Neuronal stem cell (in vitro differentiated cells): Measurements from ENCODE around the gene C16orf46.

Experiments
- DNase-seq: peaks from one replicate; pipeline ENCODE4 v3.0.0-alpha.2; 2013; ENCODE audit warnings: low spot score
- H2AFZ ChIP-seq: one replicate; pipeline ENCODE4 v1.6.1; 2013; ENCODE audit warnings: mild to moderate bottlenecking, low read length, inconsistent platforms
- H2AK5ac ChIP-seq: 2 replicates; pipeline ENCODE4 v1.6.1; 2013; ENCODE audit warnings: low read depth, mild to moderate bottlenecking, inconsistent platforms, low read length, moderate library complexity, mixed read lengths
- H2BK120ac ChIP-seq: 2 replicates; pipeline ENCODE4 v1.6.1; 2013; ENCODE audit warnings: low read depth, mild to moderate bottlenecking, inconsistent platforms, low read length, moderate library complexity, mixed read lengths
- H2BK12ac ChIP-seq: one replicate; pipeline ENCODE4 v1.6.1; 2013; ENCODE audit warnings: low read length, inconsistent platforms
- H2BK15ac ChIP-seq: 2 replicates; pipeline ENCODE4 v1.6.1; 2013; ENCODE audit warnings: mild to moderate bottlenecking, low read length, inconsistent platforms, mixed read lengths
- H2BK5ac ChIP-seq: one replicate; pipeline ENCODE4 v1.6.1; 2013; ENCODE audit warnings: inconsistent platforms, mild to moderate bottlenecking, low read length, moderate library complexity
- H3K14ac ChIP-seq: one replicate; pipeline ENCODE4 v1.6.1; 2013; ENCODE audit warnings: low read length, inconsistent platforms
- H3K18ac ChIP-seq: 2 replicates; pipeline ENCODE4 v1.6.1; 2013; ENCODE audit warnings: low read length, inconsistent platforms
- H3K23ac ChIP-seq: 2 replicates; pipeline ENCODE4 v1.6.1; 2013; ENCODE audit warnings: low read depth, mild to moderate bottlenecking, mixed read lengths, low read length, inconsistent platforms; ENCODE audit not compliant: poor library complexity
- H3K27ac ChIP-seq: replicated peaks from 3 replicates; pipeline ENCODE4 v1.5.1; 2013; ENCODE audit warnings: low read length, inconsistent platforms
- H3K27me3 ChIP-seq, 3 experiments: 2 replicates each; pipeline ENCODE4 v1.6.1; 2013; ENCODE audit warnings: low read length in 3 of 3, mild to moderate bottlenecking in 2 of 3, inconsistent platforms in 1 of 3, low read depth in 1 of 3, mixed read lengths in 1 of 3, moderate library complexity in 1 of 3; ENCODE audit not compliant: control insufficient read depth in 3 of 3, insufficient read depth in 3 of 3
- H3K36me3 ChIP-seq, 2 donors: replicated peaks in 1 of 2; 2 replicates each; pipeline ENCODE4 v1.6.1; 2013; ENCODE audit warnings: low read length in 2 of 2; ENCODE audit not compliant: control insufficient read depth in 2 of 2, insufficient read depth in 2 of 2
- H3K4ac ChIP-seq: 2 replicates; pipeline ENCODE4 v1.6.1; 2013; ENCODE audit warnings: inconsistent platforms, mild to moderate bottlenecking, low read length, moderate library complexity
- H3K4me1 ChIP-seq, 2 donors: 1 replicate in 1 of 2; 2 replicates in 1 of 2; pipeline ENCODE4 v1.6.1; 2013; ENCODE audit warnings: low read length in 2 of 2, low read depth in 1 of 2; ENCODE audit not compliant: control insufficient read depth in 2 of 2, insufficient read depth in 1 of 2
- H3K4me2 ChIP-seq: one replicate; pipeline ENCODE4 v1.6.1; 2013; ENCODE audit warnings: mild to moderate bottlenecking, low read length, inconsistent platforms; ENCODE audit not compliant: insufficient read depth, poor library complexity, severe bottlenecking
- H3K4me3 ChIP-seq, 2 donors: 2 replicates each; pipeline ENCODE4 v1.5.1; 2013; ENCODE audit warnings: low read length in 2 of 2, mild to moderate bottlenecking in 2 of 2, inconsistent platforms in 1 of 2, moderate library complexity in 1 of 2
- H3K79me1 ChIP-seq: one replicate; pipeline ENCODE4 v1.6.1; 2013; ENCODE audit warnings: low read depth, mild to moderate bottlenecking, inconsistent platforms, low read length, moderate library complexity
- H3K9ac ChIP-seq: one replicate; pipeline ENCODE4 v1.6.1; 2013; ENCODE audit warnings: mild to moderate bottlenecking, low read depth, low read length, inconsistent platforms; ENCODE audit not compliant: poor library complexity
- H3K9me3 ChIP-seq, 2 donors: replicated peaks in 1 of 2; 2 replicates each; pipeline versions ENCODE3 to v1.6.1; 2013; ENCODE audit warnings: low read length in 2 of 2, mild to moderate bottlenecking in 2 of 2, inconsistent platforms in 1 of 2, low read depth in 1 of 2, mixed read lengths in 1 of 2, moderate library complexity in 1 of 2; ENCODE audit not compliant: control insufficient read depth in 2 of 2, insufficient read depth in 1 of 2
- H4K8ac ChIP-seq: one replicate; pipeline ENCODE4 v1.6.1; 2013; ENCODE audit warnings: low read depth, mild to moderate bottlenecking, inconsistent platforms, low read length, moderate library complexity
- H4K91ac ChIP-seq: one replicate; pipeline ENCODE4 v1.6.1; 2013; ENCODE audit warnings: low read length, low read depth, mild to moderate bottlenecking, inconsistent platforms; ENCODE audit not compliant: poor library complexity
- WGBS, 2 donors: extraction: QIAGEN DNeasy Blood & Tissue Kit; methylation state at CpG; one replicate each; pipeline ENCODE4 v1.1.7; 2013; ENCODE audit warnings: missing lambda C conversion rate in 2 of 2, mixed read lengths in 1 of 2; ENCODE audit not compliant: insufficient read length in 2 of 2, insufficient replicate concordance in 1 of 2; ENCODE audit errors: extremely low coverage in 2 of 2; 5-methylcytosine and 5-hydroxymethylcytosine counted together

C16orf46 gene

DNA sequence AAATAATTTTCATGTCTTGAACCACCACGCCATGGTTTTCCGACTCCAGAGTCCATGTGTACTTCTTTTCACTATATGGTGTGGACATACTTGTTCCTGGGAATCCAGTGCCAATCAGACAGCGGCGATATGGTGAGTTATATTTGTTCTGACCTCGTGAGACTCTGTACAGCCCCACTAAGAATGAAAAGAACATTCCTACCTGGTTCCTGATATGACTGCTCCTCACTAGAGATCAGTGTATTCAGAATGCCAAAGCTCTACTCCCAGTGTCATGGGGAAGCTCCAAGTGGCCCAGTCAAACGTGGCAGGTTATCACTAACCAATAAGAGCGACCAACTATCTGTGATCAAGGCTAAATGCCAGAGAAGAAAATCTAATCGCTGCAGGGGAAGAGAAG is 6.1 kb downstream of the C16orf46 start:
- peaks cover 2 to 4% of the 10 kb centered on the region in 2 donors for H3K4me1 ChIP-seq
- WGBS, 2 donors, result no CpG with 5 or more reads among the region's 8 CpGs
- H3K4me2 ChIP-seq, result no peak overlapping the region
- H2AFZ ChIP-seq, result no peak overlapping the region
- no peak overlapping the region for H3K27ac ChIP-seq
- no peak overlapping the region for H3K9ac ChIP-seq
- no peak for DNase-seq
- no peak overlapping the region for H2BK120ac ChIP-seq
- H3K27me3 ChIP-seq, result no peaks in the 10 kb centered on the region
- H3K4ac ChIP-seq, result no peak overlapping the region
- H3K14ac ChIP-seq, result no peak overlapping the region
- no peak overlapping the region for H2AK5ac ChIP-seq
- H2BK12ac ChIP-seq, result no peak overlapping the region
- H3K23ac ChIP-seq, result no peak overlapping the region
- H3K36me3 ChIP-seq, result no peaks in the 10 kb centered on the region
- no peak overlapping the region for H4K8ac ChIP-seq
- H3K18ac ChIP-seq, result no peak overlapping the region
- no peak overlapping the region for H2BK5ac ChIP-seq
- no peaks in the 10 kb centered on the region for H3K79me1 ChIP-seq
- H3K9me3 ChIP-seq, result peaks cover 0 to 2% of the 10 kb centered on the region in 2 donors
- H2BK15ac ChIP-seq, result no peak overlapping the region
- H3K4me3 ChIP-seq, result no peak overlapping the region
- no peak overlapping the region for H4K91ac ChIP-seq

DNA sequence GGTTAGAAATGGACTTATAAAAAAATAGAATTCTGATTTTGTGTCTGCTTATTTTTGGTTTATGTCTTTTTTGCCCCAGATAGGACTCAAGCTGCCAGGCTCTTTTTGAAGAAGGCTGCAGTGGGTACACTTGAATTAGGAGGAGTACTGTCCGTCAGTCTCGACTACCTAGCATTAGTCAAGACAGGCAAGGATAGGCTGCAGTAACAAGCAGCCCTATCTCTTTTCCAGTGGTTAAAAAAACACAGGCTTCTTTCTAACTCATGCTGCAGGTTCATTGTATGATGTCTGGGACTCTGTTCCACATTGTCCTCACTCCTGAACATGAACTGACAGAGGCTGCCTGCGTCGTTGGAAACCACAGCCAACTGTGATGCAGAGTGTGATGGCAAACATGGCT is 8.0 kb downstream of the C16orf46 start:
- Histone ChIP-seq H3K27ac (no peak overlapping the region), H2BK15ac (no peak overlapping the region), H2AK5ac (no peak overlapping the region), H2BK120ac (no peak overlapping the region), H3K4me3 (no peak overlapping the region), H3K14ac (no peak overlapping the region), H4K8ac (no peak overlapping the region), H3K79me1 (no peaks in the 10 kb centered on the region), H3K4me1 (peaks cover 2 to 4% of the 10 kb centered on the region in 2 donors), H2BK12ac (no peak overlapping the region), H3K9me3 (peaks cover 0 to 2% of the 10 kb centered on the region in 2 donors), H3K18ac (no peak overlapping the region), H2BK5ac (no peak overlapping the region), H3K27me3 (no peaks in the 10 kb centered on the region), H3K9ac (no peak overlapping the region), H3K4me2 (no peak overlapping the region), H4K91ac (no peak overlapping the region), H3K4ac (no peak overlapping the region), H2AFZ (no peak overlapping the region), H3K23ac (no peak overlapping the region), H3K36me3 (no peaks in the 10 kb centered on the region)
- WGBS, 2 donors, result no CpG with 5 or more reads among the region's 4 CpGs
- no peak for DNase-seq

GRCh38 chr16:81067166-81067565 is 9.9 kb downstream of the C16orf46 start:
- no peaks in the 10 kb centered on the region for H3K79me1 ChIP-seq
- H3K27ac ChIP-seq, result no peak overlapping the region
- no peak overlapping the region for H4K8ac ChIP-seq
- H3K27me3 ChIP-seq, result no peaks in the 10 kb centered on the region
- no peak overlapping the region for H3K9ac ChIP-seq
- H3K4me1 ChIP-seq, result peaks cover 2% of the 10 kb centered on the region in 2 donors
- no peak overlapping the region for H2BK5ac ChIP-seq
- H3K18ac ChIP-seq, result no peak overlapping the region
- H2AFZ ChIP-seq, result no peak overlapping the region
- no peak overlapping the region for H2BK120ac ChIP-seq
- H3K4me2 ChIP-seq, result no peak overlapping the region
- no peak for DNase-seq
- peaks cover 0 to 2% of the 10 kb centered on the region in 2 donors for H3K9me3 ChIP-seq
- no peaks in the 10 kb centered on the region for H3K36me3 ChIP-seq
- no peak overlapping the region for H3K4ac ChIP-seq
- H3K4me3 ChIP-seq, result no peak overlapping the region
- no peak overlapping the region for H3K23ac ChIP-seq
- H2AK5ac ChIP-seq, result no peak overlapping the region
- no peak overlapping the region for H3K14ac ChIP-seq
- no peak overlapping the region for H4K91ac ChIP-seq
- WGBS, 2 donors, result no CpG with 5 or more reads among the region's 1 CpG
- no peak overlapping the region for H2BK15ac ChIP-seq
- H2BK12ac ChIP-seq, result no peak overlapping the region

DNA sequence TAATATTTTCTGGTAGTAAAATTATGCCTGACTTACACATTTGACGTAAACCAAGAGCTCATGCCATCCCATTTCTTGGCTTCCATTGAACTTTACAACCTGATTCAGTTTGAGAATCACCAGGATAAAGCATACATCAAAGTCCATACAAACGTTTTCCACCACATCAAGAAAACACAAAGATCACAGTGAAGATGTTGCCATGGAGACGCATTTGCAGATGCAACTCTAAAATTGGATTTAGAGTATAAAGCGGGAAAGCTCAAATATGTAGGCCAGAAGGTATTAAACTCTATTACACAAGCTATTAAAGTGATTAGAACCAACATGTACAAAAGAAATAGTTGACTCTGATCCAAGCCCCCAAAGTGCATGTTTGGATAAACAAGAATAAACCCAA is 10.4 kb downstream of the C16orf46 start:
- Histone ChIP-seq H2BK12ac (no peak overlapping the region), H3K4me2 (no peak overlapping the region), H2AFZ (no peak overlapping the region), H4K91ac (no peak overlapping the region), H3K23ac (no peak overlapping the region), H3K4ac (no peak overlapping the region), H2AK5ac (no peak overlapping the region), H3K36me3 (no peaks in the 10 kb centered on the region), H3K27me3 (no peaks in the 10 kb centered on the region), H3K79me1 (no peaks in the 10 kb centered on the region), H3K9ac (no peak overlapping the region), H2BK5ac (no peak overlapping the region), H3K4me1 (peaks cover 0 to 2% of the 10 kb centered on the region in 2 donors), H4K8ac (no peak overlapping the region), H3K4me3 (no peak overlapping the region), H3K27ac (no peak overlapping the region), H2BK120ac (no peak overlapping the region), H3K9me3 (peaks cover 0 to 2% of the 10 kb centered on the region in 2 donors), H3K14ac (no peak overlapping the region), H2BK15ac (no peak overlapping the region), H3K18ac (no peak overlapping the region)
- no CpG with 5 or more reads among the region's 4 CpGs for WGBS, 2 donors
- DNase-seq, result no peak
